Urinary bladder (tissue), 4 donors: Measurements from ENCODE around the gene TXLNB. TPM values are rescaled to one million over a fixed set of nuclear protein-coding genes. Genes with fewer than 3 reads are reported as not detected.

Experiments
- DNase-seq: peaks from one replicate; pipeline ENCODE4 v3.0.0-alpha.2; 2015; ENCODE audit errors: extremely low spot score
- H3K27ac ChIP-seq: one replicate; pipeline ENCODE4 v1.5.1; 2013; ENCODE audit warnings: low read depth, mild to moderate bottlenecking, moderate library complexity
- H3K36me3 ChIP-seq: one replicate; pipeline ENCODE4 v1.6.1; 2013; ENCODE audit warnings: mild to moderate bottlenecking, moderate library complexity; ENCODE audit not compliant: insufficient read depth
- H3K4me1 ChIP-seq: one replicate; pipeline ENCODE4 v1.6.1; 2013; ENCODE audit warnings: mild to moderate bottlenecking, moderate library complexity; ENCODE audit not compliant: insufficient read depth
- H3K4me3 ChIP-seq: one replicate; pipeline ENCODE4 v1.5.1; 2013; ENCODE audit warnings: low read depth, low read length
- WGBS: extraction: QIAGEN DNeasy Blood & Tissue Kit; methylation state at CpG from one replicate; pipeline ENCODE4 v1.1.7; 2013; 5-methylcytosine and 5-hydroxymethylcytosine counted together
- polyA plus RNA-seq: library from polyadenylated mRNA; stranded (reverse); fragments of 200-250 nt; gene quantifications from one replicate; pipeline ENCODE4 v1.2.3, GENCODE V29; 2013
- total RNA-seq: library from RNA; depleted of rRNA; stranded (reverse); fragments of >200 nt; gene quantifications from one replicate; pipeline ENCODE4 v1.2.3, GENCODE V29; 2014
- donor health status: healthy with polysubstance abuse.
- donor health status: healthy.

Gene TXLNB
- total and polyA plus RNA-seq, 2 donors, result 0.58 to 8.0 TPM

- WGBS, result 71% methylated on average over 4 of the region's 4 CpGs
- Histone ChIP-seq H3K4me3 (no peak overlapping the region), H3K4me1 (no peaks in the 10 kb centered on the region), H3K36me3 (no peaks in the 10 kb centered on the region), H3K27ac (no peak overlapping the region)
- no peak for DNase-seq
Measured at GRCh38 chr6:139275279-139276055, 16.3 kb downstream of the TXLNB start.

GRCh38 chr6:139271056-139271455 is 20.7 kb downstream of the TXLNB start:
- Histone ChIP-seq H3K4me3 (no peak overlapping the region), H3K4me1 (no peaks in the 10 kb centered on the region), H3K36me3 (no peaks in the 10 kb centered on the region), H3K27ac (no peak overlapping the region)
- no peak for DNase-seq
- 76% methylated on average over 6 of the region's 6 CpGs for WGBS

GRCh38 chr6:139270249-139270648 is 21.5 kb downstream of the TXLNB start:
- Histone ChIP-seq H3K27ac (no peak overlapping the region), H3K36me3 (no peaks in the 10 kb centered on the region), H3K4me3 (no peak overlapping the region), H3K4me1 (no peaks in the 10 kb centered on the region)
- DNase-seq, result no peak
- WGBS, result 93% methylated on average over 5 of the region's 5 CpGs

- H3K36me3 ChIP-seq, result no peaks in the 10 kb centered on the region
- no peak overlapping the region for H3K27ac ChIP-seq
- no peak for DNase-seq
- H3K4me3 ChIP-seq, result no peak overlapping the region
- WGBS, result 98% methylated on average over 2 of the region's 2 CpGs
- no peaks in the 10 kb centered on the region for H3K4me1 ChIP-seq
Measured at GRCh38 chr6:139265512-139266190, 26.1 kb downstream of the TXLNB start.

GRCh38 chr6:139262519-139263300 is 29.1 kb downstream of the TXLNB start:
- no peak for DNase-seq
- Histone ChIP-seq H3K27ac (no peak overlapping the region), H3K4me3 (no peak overlapping the region), H3K36me3 (no peaks in the 10 kb centered on the region), H3K4me1 (no peaks in the 10 kb centered on the region)
- WGBS, result 69% methylated on average over 13 of the region's 13 CpGs

- Histone ChIP-seq H3K36me3 (no peaks in the 10 kb centered on the region), H3K4me1 (no peaks in the 10 kb centered on the region), H3K27ac (no peak overlapping the region), H3K4me3 (no peak overlapping the region)
- DNase-seq, result no peak
- 80% methylated on average over 5 of the region's 5 CpGs for WGBS
Measured at GRCh38 chr6:139257821-139258398, 33.9 kb downstream of the TXLNB start.

- no peaks in the 10 kb centered on the region for H3K4me1 ChIP-seq
- no peak overlapping the region for H3K27ac ChIP-seq
- no peaks in the 10 kb centered on the region for H3K36me3 ChIP-seq
- WGBS, result 91% methylated on average over 3 of the region's 3 CpGs
- no peak for DNase-seq
- H3K4me3 ChIP-seq, result no peak overlapping the region
Measured at GRCh38 chr6:139257291-139257690, 34.5 kb downstream of the TXLNB start.

GRCh38 chr6:139256087-139256486 is 35.7 kb downstream of the TXLNB start:
- no peaks in the 10 kb centered on the region for H3K36me3 ChIP-seq
- 59% methylated on average over 3 of the region's 3 CpGs for WGBS
- DNase-seq, result no peak
- no peaks in the 10 kb centered on the region for H3K4me1 ChIP-seq
- no peak overlapping the region for H3K4me3 ChIP-seq
- no peak overlapping the region for H3K27ac ChIP-seq

GRCh38 chr6:139254196-139254595 is 37.6 kb downstream of the TXLNB start:
- H3K27ac ChIP-seq, result no peak overlapping the region
- no peak for DNase-seq
- H3K4me3 ChIP-seq, result no peak overlapping the region
- no peaks in the 10 kb centered on the region for H3K4me1 ChIP-seq
- 68% methylated on average over 2 of the region's 2 CpGs for WGBS
- no peaks in the 10 kb centered on the region for H3K36me3 ChIP-seq

- no peak overlapping the region for H3K27ac ChIP-seq
- no peaks in the 10 kb centered on the region for H3K4me1 ChIP-seq
- WGBS, result 78% methylated on average over 2 of the region's 2 CpGs
- H3K36me3 ChIP-seq, result no peaks in the 10 kb centered on the region
- no peak for DNase-seq
- no peak overlapping the region for H3K4me3 ChIP-seq
Measured at GRCh38 chr6:139253656-139254055, 38.1 kb downstream of the TXLNB start.

GRCh38 chr6:139251691-139252390 is 40.0 kb downstream of the TXLNB start:
- no peak overlapping the region for H3K27ac ChIP-seq
- 88% methylated on average over 4 of the region's 4 CpGs for WGBS
- no peaks in the 10 kb centered on the region for H3K36me3 ChIP-seq
- no peak for DNase-seq
- H3K4me3 ChIP-seq, result no peak overlapping the region
- H3K4me1 ChIP-seq, result no peaks in the 10 kb centered on the region

GRCh38 chr6:139251045-139251690 is 40.6 kb downstream of the TXLNB start:
- 19% methylated on average over 2 of the region's 2 CpGs for WGBS
- no peak overlapping the region for H3K4me3 ChIP-seq
- H3K27ac ChIP-seq, result no peak overlapping the region
- no peak for DNase-seq
- no peaks in the 10 kb centered on the region for H3K36me3 ChIP-seq
- H3K4me1 ChIP-seq, result no peaks in the 10 kb centered on the region
